CD14-positive monocyte (primary cell): ENCODE data around the gene IFIT3. TPM values are rescaled to one million over a fixed set of nuclear protein-coding genes. Genes with fewer than 3 reads are reported as not detected.
A peak's percentile ranks its signal among the peaks of the same experiment; 100 is the strongest.

Experiments
- DNase-seq, 3 donors: peaks; one replicate each; pipeline ENCODE4 v3.0.0-alpha.2; 2011 to 2022
- H2AFZ ChIP-seq: 2 replicates; pipeline ENCODE4 v1.6.0; 2012; ENCODE audit warnings: mild to moderate bottlenecking, low read depth, low read length, inconsistent platforms; ENCODE audit not compliant: insufficient read depth, poor library complexity, severe bottlenecking
- H3K27ac ChIP-seq, 2 donors: 1 replicate in 1 of 2; 2 replicates in 1 of 2; pipeline ENCODE4 v1.5.1; 2012 to 2013; ENCODE audit warnings: low read length in 2 of 2, control low read depth in 1 of 2, inconsistent platforms in 1 of 2, low read depth in 1 of 2, mild to moderate bottlenecking in 1 of 2
- H3K27me3 ChIP-seq, 2 donors: one replicate each; pipeline versions ENCODE4 v1.6.0 to v1.6.1; 2011 to 2013; ENCODE audit warnings: low read length in 2 of 2; ENCODE audit not compliant: control insufficient read depth in 2 of 2, insufficient read depth in 2 of 2
- H3K36me3 ChIP-seq, 2 donors: replicated peaks in 1 of 2; 1 replicate in 1 of 2; 2 replicates in 1 of 2; pipeline versions ENCODE4 v1.5.1 to v1.6.1; 2012 to 2013; ENCODE audit warnings: low read length in 2 of 2, control low read depth in 1 of 2, inconsistent platforms in 1 of 2, mild to moderate bottlenecking in 1 of 2; ENCODE audit not compliant: insufficient read depth in 2 of 2, control insufficient read depth in 1 of 2
- H3K4me1 ChIP-seq, 2 donors: 1 replicate in 1 of 2; 2 replicates in 1 of 2; pipeline versions ENCODE4 v1.5.1 to v1.6.1; 2012 to 2013; ENCODE audit warnings: low read length in 2 of 2, control low read depth in 1 of 2, inconsistent platforms in 1 of 2, mild to moderate bottlenecking in 1 of 2, moderate library complexity in 1 of 2; ENCODE audit not compliant: insufficient read depth in 2 of 2, control insufficient read depth in 1 of 2
- H3K4me2 ChIP-seq: replicated peaks from 2 replicates; pipeline ENCODE3; 2012; ENCODE audit warnings: low read length, moderate library complexity, mild to moderate bottlenecking; ENCODE audit not compliant: poor library complexity, severe bottlenecking; ENCODE audit errors: extremely low read depth
- H3K4me3 ChIP-seq, 3 experiments: fragments of 200-600 bp in 1 of 3; sonication (generic) in 1 of 3; replicated peaks in 1 of 3; 1 replicate in 2 of 3; 2 replicates in 1 of 3; pipeline ENCODE4 v1.5.1; 2011 to 2013; ENCODE audit warnings: low read length in 3 of 3, mild to moderate bottlenecking in 3 of 3, control low read depth in 2 of 3, low read depth in 2 of 3, inconsistent platforms in 1 of 3, moderate library complexity in 1 of 3
- H3K79me2 ChIP-seq: 2 replicates; pipeline ENCODE4 v1.6.0; 2012; ENCODE audit warnings: mild to moderate bottlenecking, control low read depth, inconsistent platforms, low read length, moderate library complexity; ENCODE audit not compliant: insufficient read depth
- H3K9ac ChIP-seq: 2 replicates; pipeline ENCODE4 v1.6.0; 2017; ENCODE audit warnings: low read length, mild to moderate bottlenecking; ENCODE audit not compliant: insufficient read depth, poor library complexity, severe bottlenecking
- H3K9me3 ChIP-seq, 2 donors: replicated peaks in 1 of 2; 1 replicate in 1 of 2; 2 replicates in 1 of 2; pipeline versions ENCODE4 v1.5.1 to v1.6.1; 2012 to 2013; ENCODE audit warnings: low read length in 2 of 2, control low read depth in 1 of 2; ENCODE audit not compliant: control insufficient read depth in 1 of 2, insufficient read depth in 1 of 2
- H4K20me1 ChIP-seq: 2 replicates; pipeline ENCODE4 v1.6.0; 2012; ENCODE audit warnings: mild to moderate bottlenecking, low read length, control low read depth, moderate library complexity; ENCODE audit not compliant: insufficient read depth
- H3K27ac Mint-ChIP-seq, 7 donors: one replicate each; pipeline ENCODE4 v1.8.0; 2020; ENCODE audit warnings: mild to moderate bottlenecking in 7 of 7, mixed read lengths in 7 of 7, moderate library complexity in 6 of 7, inconsistent platforms in 2 of 7
- H3K27me3 Mint-ChIP-seq, 3 donors: one replicate each; pipeline ENCODE4 v1.8.0; 2021 to 2022; ENCODE audit warnings: low read depth in 3 of 3, mild to moderate bottlenecking in 3 of 3, mixed read lengths in 3 of 3, moderate library complexity in 3 of 3, inconsistent platforms in 1 of 3
- H3K36me3 Mint-ChIP-seq, 2 donors: one replicate each; pipeline ENCODE4 v1.8.0; 2020; ENCODE audit warnings: mixed read lengths in 2 of 2, inconsistent platforms in 1 of 2, mild to moderate bottlenecking in 1 of 2
- H3K4me1 Mint-ChIP-seq: one replicate; pipeline ENCODE4 v1.8.0; 2020; ENCODE audit warnings: mild to moderate bottlenecking, mixed read lengths
- H3K4me3 Mint-ChIP-seq, 2 donors: one replicate each; pipeline ENCODE4 v1.8.0; 2020; ENCODE audit warnings: mild to moderate bottlenecking in 2 of 2, mixed read lengths in 2 of 2, moderate library complexity in 1 of 2
- H3K9me3 Mint-ChIP-seq, 7 donors: one replicate each; pipeline ENCODE4 v1.8.0; 2020 to 2022; ENCODE audit warnings: mixed read lengths in 7 of 7, mild to moderate bottlenecking in 6 of 7, moderate library complexity in 6 of 7, inconsistent platforms in 2 of 7
- WGBS: methylation state at CpG from one replicate; pipeline ENCODE4 v1.1.5; 2013; ENCODE audit warnings: missing lambda C conversion rate; ENCODE audit not compliant: insufficient coverage; 5-methylcytosine and 5-hydroxymethylcytosine counted together
- intact Hi-C, 2 donors: fragments of 100-400 bp; cut with micrococcal nuclease; formaldehyde crosslinking; loops; one replicate each; pipeline versions ENCODE4 v1.15.0 to v1.15.1; 2023
- polyA plus RNA-seq, 3 donors: library from polyadenylated mRNA; depleted of rRNA in 1 of 3; unstranded in 2 of 3; stranded (reverse) in 1 of 3; fragments of 300-500 nt in 2 of 3; fragments of >200 nt in 1 of 3; fragmentation: Illumina TruSeq in 2 of 3; gene quantifications; 1 replicate in 2 of 3; 2 replicates in 1 of 3; pipeline ENCODE4 v1.2.3, GENCODE V29; 2012 to 2021
- TF ChIP-seq, protein P1 (sequence below): fragments of 200-600 bp; IDR thresholded peaks from one replicate; pipeline ENCODE4 v1.8.0; 2022; ENCODE audit warnings: antibody characterized with exemption, mild to moderate bottlenecking

IFIT3 gene
- polyA plus RNA-seq, 3 donors: 13.8 to 38.0 (median 26.4) TPM

DNA sequence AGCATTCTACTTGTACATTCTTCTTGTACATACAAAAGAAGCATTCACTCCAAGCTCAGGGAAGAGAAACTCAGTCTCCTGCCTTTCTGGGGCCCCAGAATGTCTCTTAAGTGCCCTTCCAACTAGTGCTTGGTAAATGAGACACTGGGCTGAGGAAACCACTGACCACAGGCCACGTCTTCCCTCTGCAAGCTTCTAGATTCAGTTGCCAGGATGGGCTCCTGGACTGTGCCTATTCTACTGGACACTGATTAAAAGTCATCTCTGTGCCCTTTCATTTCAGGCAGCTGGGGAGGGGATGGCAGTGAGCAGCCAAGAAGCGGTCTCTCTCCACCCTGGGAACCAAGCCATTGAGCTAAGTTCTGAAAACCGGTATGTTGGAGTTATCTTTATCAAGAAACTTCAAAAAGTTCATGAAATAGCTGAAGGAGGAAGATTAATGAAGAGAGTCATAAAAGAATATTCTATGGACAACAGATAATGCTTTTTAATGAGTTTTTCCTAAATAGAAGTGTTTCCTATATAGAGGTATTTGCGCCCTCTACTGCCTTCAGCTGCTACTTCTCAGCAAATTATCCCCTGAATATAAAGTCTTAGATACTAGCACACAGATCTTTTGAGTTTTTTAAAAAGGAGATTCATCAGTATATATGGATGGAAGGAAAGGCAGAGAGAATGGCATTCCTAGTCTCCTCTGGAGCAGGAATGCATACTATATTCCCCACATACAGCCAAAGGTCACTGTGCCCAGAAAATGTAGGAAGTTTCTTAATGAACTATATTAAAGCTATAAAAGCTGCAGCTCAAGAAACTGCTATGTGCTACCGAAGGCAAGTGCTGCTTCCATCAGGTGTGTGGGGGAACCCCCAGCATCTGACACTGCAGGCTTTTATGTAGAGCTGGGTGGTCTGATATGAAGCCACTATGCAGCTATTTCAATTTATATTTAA, 41.6 kb downstream of the IFIT3 start:
- Histone ChIP-seq H3K27ac (no peak overlapping the region), H3K79me2 (no peaks in the 10 kb centered on the region), H3K4me1 (peaks cover 17 to 19% of the 10 kb centered on the region in 2 donors), H3K9me3 (no peaks in the 10 kb centered on the region), H3K36me3 (no peaks in the 10 kb centered on the region), H2AFZ (peak overlapping the region; percentile 23), H3K9ac (no peak overlapping the region), H3K4me2 (no peak overlapping the region), H4K20me1 (no peaks in the 10 kb centered on the region), H3K4me3 (no peak overlapping the region), H3K27me3 (no peaks in the 10 kb centered on the region)
- TF ChIP-seq, protein P1, sequence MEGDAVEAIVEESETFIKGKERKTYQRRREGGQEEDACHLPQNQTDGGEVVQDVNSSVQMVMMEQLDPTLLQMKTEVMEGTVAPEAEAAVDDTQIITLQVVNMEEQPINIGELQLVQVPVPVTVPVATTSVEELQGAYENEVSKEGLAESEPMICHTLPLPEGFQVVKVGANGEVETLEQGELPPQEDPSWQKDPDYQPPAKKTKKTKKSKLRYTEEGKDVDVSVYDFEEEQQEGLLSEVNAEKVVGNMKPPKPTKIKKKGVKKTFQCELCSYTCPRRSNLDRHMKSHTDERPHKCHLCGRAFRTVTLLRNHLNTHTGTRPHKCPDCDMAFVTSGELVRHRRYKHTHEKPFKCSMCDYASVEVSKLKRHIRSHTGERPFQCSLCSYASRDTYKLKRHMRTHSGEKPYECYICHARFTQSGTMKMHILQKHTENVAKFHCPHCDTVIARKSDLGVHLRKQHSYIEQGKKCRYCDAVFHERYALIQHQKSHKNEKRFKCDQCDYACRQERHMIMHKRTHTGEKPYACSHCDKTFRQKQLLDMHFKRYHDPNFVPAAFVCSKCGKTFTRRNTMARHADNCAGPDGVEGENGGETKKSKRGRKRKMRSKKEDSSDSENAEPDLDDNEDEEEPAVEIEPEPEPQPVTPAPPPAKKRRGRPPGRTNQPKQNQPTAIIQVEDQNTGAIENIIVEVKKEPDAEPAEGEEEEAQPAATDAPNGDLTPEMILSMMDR: peak; percentile 71
- Mint-ChIP-seq H3K9me3 (peaks cover 0 to 2% (median 0%) of the 10 kb centered on the region in 7 donors), H3K4me3 (no peak overlapping the region), H3K36me3 (no peaks in the 10 kb centered on the region), H3K4me1 (peaks cover 30% of the 10 kb centered on the region), H3K27ac (peak overlapping the region in 1 of 7 donors; percentile 8), H3K27me3 (peaks cover 0 to 2% (median 0%) of the 10 kb centered on the region in 3 donors)
- intact Hi-C loops: no loop called here
- DNase-seq: peak in 1 of 3 donors; percentile 37
- WGBS: 50% methylated on average over 2 of the region's 5 CpGs

GRCh38 chr10:89371079-89371478, 43.3 kb downstream of the IFIT3 start:
- no peak for DNase-seq
- H3K36me3 ChIP-seq: no peaks in the 10 kb centered on the region
- H3K4me3 ChIP-seq: no peak overlapping the region
- peaks cover 29% of the 10 kb centered on the region for H3K4me1 Mint-ChIP-seq
- no peak overlapping the region for H3K27ac ChIP-seq
- peaks cover 14 to 16% of the 10 kb centered on the region in 2 donors for H3K4me1 ChIP-seq
- H3K27me3 ChIP-seq: no peaks in the 10 kb centered on the region
- no peaks in the 10 kb centered on the region for H4K20me1 ChIP-seq
- peaks cover 0 to 2% (median 0%) of the 10 kb centered on the region in 3 donors for H3K27me3 Mint-ChIP-seq
- no peaks in the 10 kb centered on the region for H3K9me3 Mint-ChIP-seq
- H2AFZ ChIP-seq: no peak overlapping the region
- H3K27ac Mint-ChIP-seq: no peak overlapping the region
- H3K79me2 ChIP-seq: no peaks in the 10 kb centered on the region
- H3K4me3 Mint-ChIP-seq: no peak overlapping the region
- no peaks in the 10 kb centered on the region for H3K36me3 Mint-ChIP-seq
- TF ChIP-seq, protein P1: no peak
- H3K9ac ChIP-seq: no peak overlapping the region
- intact Hi-C loops: no loop called here
- no peak overlapping the region for H3K4me2 ChIP-seq
- no peaks in the 10 kb centered on the region for H3K9me3 ChIP-seq
